ENCODE results near the gene MRPS5. TPM values are rescaled to one million over a fixed set of nuclear protein-coding genes. Genes with fewer than 3 reads are reported as not detected.

Gene MRPS5
- total RNA-seq, 1 experiment from 2014 or later: 59.5 TPM

- no peak overlapping the region for H2AFZ ChIP-seq (ENCODE audit: low read length)
- H3K4me1 ChIP-seq (ENCODE audit: low read length): no peaks in the 10 kb centered on the region
- no peaks in the 10 kb centered on the region for H3K27me3 ChIP-seq (ENCODE audit: low read length)
- H4K20me1 ChIP-seq (ENCODE audit: insufficient read depth, low read depth, low read length): no peaks in the 10 kb centered on the region
- no peaks in the 10 kb centered on the region for H3K9me2 ChIP-seq (replicated peaks; ENCODE audit: insufficient read depth, low read length)
- H3K4me3 ChIP-seq (ENCODE audit: low read length): no peak overlapping the region
- H3K36me3 ChIP-seq (ENCODE audit: insufficient read depth, low read length): no peaks in the 10 kb centered on the region
- H3K9me3 ChIP-seq (ENCODE audit: low read length): no peaks in the 10 kb centered on the region
- no peak overlapping the region for H3K4me2 ChIP-seq (ENCODE audit: low read depth, low read length, poor library complexity, severe bottlenecking)
- H3K27ac ChIP-seq (ENCODE audit: low read length): no peak overlapping the region
- no peak overlapping the region for H3K9ac ChIP-seq (ENCODE audit: low read length)
- DNase-seq: no peak
- H3K79me2 ChIP-seq (ENCODE audit: low read length): no peaks in the 10 kb centered on the region
Measured at GRCh38 chr2:95056461-95057459, 64.8 kb downstream of the MRPS5 start.

- no peak overlapping the region for H3K4me3 ChIP-seq (ENCODE audit: low read length)
Measured at GRCh38 chr2:95056044-95056443, 65.6 kb downstream of the MRPS5 start.

GRCh38 chr2:95055262-95055661 is 66.3 kb downstream of the MRPS5 start:
- DNase-seq: no peak
- no peaks in the 10 kb centered on the region for H3K9me2 ChIP-seq (replicated peaks; ENCODE audit: insufficient read depth, low read length)

More at GRCh38 chr2:95056044-95056443, 65.6 kb downstream of the MRPS5 start:
- Histone ChIP-seq H4K20me1 (ENCODE audit: insufficient read depth, low read depth, low read length) (no peaks in the 10 kb centered on the region), H3K4me1 (ENCODE audit: low read length) (no peaks in the 10 kb centered on the region), H2AFZ (ENCODE audit: low read length) (no peak overlapping the region), H3K36me3 (ENCODE audit: insufficient read depth, low read length) (no peaks in the 10 kb centered on the region), H3K9me3 (ENCODE audit: low read length) (no peaks in the 10 kb centered on the region), H3K9ac (ENCODE audit: low read length) (no peak overlapping the region), H3K4me2 (ENCODE audit: low read depth, low read length, poor library complexity, severe bottlenecking) (no peak overlapping the region), H3K27ac (ENCODE audit: low read length) (no peak overlapping the region), H3K27me3 (ENCODE audit: low read length) (no peaks in the 10 kb centered on the region), H3K79me2 (ENCODE audit: low read length) (no peaks in the 10 kb centered on the region), H3K9me2 (replicated peaks; ENCODE audit: insufficient read depth, low read length) (no peaks in the 10 kb centered on the region)
- DNase-seq: no peak

GRCh38 chr2:95054016-95054415 is 67.6 kb downstream of the MRPS5 start:
- Histone ChIP-seq H3K27ac (ENCODE audit: low read length) (no peak overlapping the region), H3K27me3 (ENCODE audit: low read length) (no peaks in the 10 kb centered on the region), H3K79me2 (ENCODE audit: low read length) (no peaks in the 10 kb centered on the region), H3K9me2 (replicated peaks; ENCODE audit: insufficient read depth, low read length) (no peaks in the 10 kb centered on the region), H4K20me1 (ENCODE audit: insufficient read depth, low read depth, low read length) (0 out of 2 replicates have a peak, but pooled peaks cover 4% of the 10 kb centered on the region), H2AFZ (ENCODE audit: low read length) (no peak overlapping the region), H3K4me1 (ENCODE audit: low read length) (no peaks in the 10 kb centered on the region), H3K9ac (ENCODE audit: low read length) (no peak overlapping the region), H3K4me2 (ENCODE audit: low read depth, low read length, poor library complexity, severe bottlenecking) (no peak overlapping the region), H3K9me3 (ENCODE audit: low read length) (no peaks in the 10 kb centered on the region), H3K36me3 (ENCODE audit: insufficient read depth, low read length) (no peaks in the 10 kb centered on the region), H3K4me3 (ENCODE audit: low read length) (no peak overlapping the region)
- DNase-seq: no peak

More at GRCh38 chr2:95055262-95055661, 66.3 kb downstream of the MRPS5 start:
- no peak overlapping the region for H2AFZ ChIP-seq (ENCODE audit: low read length)
- H3K9ac ChIP-seq (ENCODE audit: low read length): no peak overlapping the region
- H3K4me1 ChIP-seq (ENCODE audit: low read length): no peaks in the 10 kb centered on the region
- H3K79me2 ChIP-seq (ENCODE audit: low read length): no peaks in the 10 kb centered on the region
- H3K4me2 ChIP-seq (ENCODE audit: low read depth, low read length, poor library complexity, severe bottlenecking): no peak overlapping the region
- H4K20me1 ChIP-seq (ENCODE audit: insufficient read depth, low read depth, low read length): no peaks in the 10 kb centered on the region
- H3K27ac ChIP-seq (ENCODE audit: low read length): no peak overlapping the region
- no peaks in the 10 kb centered on the region for H3K36me3 ChIP-seq (ENCODE audit: insufficient read depth, low read length)
- H3K9me3 ChIP-seq (ENCODE audit: low read length): no peaks in the 10 kb centered on the region
- no peak overlapping the region for H3K4me3 ChIP-seq (ENCODE audit: low read length)
- no peaks in the 10 kb centered on the region for H3K27me3 ChIP-seq (ENCODE audit: low read length)

- no peaks in the 10 kb centered on the region for H3K4me1 ChIP-seq (ENCODE audit: low read length)
- no peak overlapping the region for H3K27ac ChIP-seq (ENCODE audit: low read length)
Measured at GRCh38 chr2:95053543-95053942, 68.1 kb downstream of the MRPS5 start.

GRCh38 chr2:95052804-95053479 is 68.7 kb downstream of the MRPS5 start:
- Histone ChIP-seq H3K27ac (ENCODE audit: low read length) (no peak overlapping the region), H3K9me3 (ENCODE audit: low read length) (no peaks in the 10 kb centered on the region), H2AFZ (ENCODE audit: low read length) (no peak overlapping the region), H3K27me3 (ENCODE audit: low read length) (no peaks in the 10 kb centered on the region), H3K4me1 (ENCODE audit: low read length) (no peaks in the 10 kb centered on the region), H3K4me3 (ENCODE audit: low read length) (no peak overlapping the region), H4K20me1 (ENCODE audit: insufficient read depth, low read depth, low read length) (0 out of 2 replicates have a peak, but pooled peaks cover 4% of the 10 kb centered on the region), H3K36me3 (ENCODE audit: insufficient read depth, low read length) (no peaks in the 10 kb centered on the region), H3K4me2 (ENCODE audit: low read depth, low read length, poor library complexity, severe bottlenecking) (no peak overlapping the region), H3K79me2 (ENCODE audit: low read length) (no peaks in the 10 kb centered on the region), H3K9ac (ENCODE audit: low read length) (no peak overlapping the region), H3K9me2 (replicated peaks; ENCODE audit: insufficient read depth, low read length) (no peaks in the 10 kb centered on the region)
- no peak for DNase-seq

More at GRCh38 chr2:95053543-95053942, 68.1 kb downstream of the MRPS5 start:
- no peak overlapping the region for H2AFZ ChIP-seq (ENCODE audit: low read length)
- no peaks in the 10 kb centered on the region for H3K9me3 ChIP-seq (ENCODE audit: low read length)
- H3K9ac ChIP-seq (ENCODE audit: low read length): no peak overlapping the region
- no peak overlapping the region for H3K4me2 ChIP-seq (ENCODE audit: low read depth, low read length, poor library complexity, severe bottlenecking)
- H3K79me2 ChIP-seq (ENCODE audit: low read length): no peaks in the 10 kb centered on the region
- H3K36me3 ChIP-seq (ENCODE audit: insufficient read depth, low read length): no peaks in the 10 kb centered on the region
- no peaks in the 10 kb centered on the region for H3K27me3 ChIP-seq (ENCODE audit: low read length)
- H4K20me1 ChIP-seq (ENCODE audit: insufficient read depth, low read depth, low read length): 0 out of 2 replicates have a peak, but pooled peaks cover 4% of the 10 kb centered on the region
- peak; percentile 62 for DNase-seq
- H3K4me3 ChIP-seq (ENCODE audit: low read length): no peak overlapping the region
- no peaks in the 10 kb centered on the region for H3K9me2 ChIP-seq (replicated peaks; ENCODE audit: insufficient read depth, low read length)

GRCh38 chr2:95052307-95052706 is 69.3 kb downstream of the MRPS5 start:
- Histone ChIP-seq H3K9me3 (ENCODE audit: low read length) (no peaks in the 10 kb centered on the region), H3K4me2 (ENCODE audit: low read depth, low read length, poor library complexity, severe bottlenecking) (no peak overlapping the region), H3K4me1 (ENCODE audit: low read length) (no peaks in the 10 kb centered on the region), H3K36me3 (ENCODE audit: insufficient read depth, low read length) (no peaks in the 10 kb centered on the region), H3K9ac (ENCODE audit: low read length) (no peak overlapping the region), H3K27ac (ENCODE audit: low read length) (no peak overlapping the region), H2AFZ (ENCODE audit: low read length) (no peak overlapping the region), H3K27me3 (ENCODE audit: low read length) (no peaks in the 10 kb centered on the region), H4K20me1 (ENCODE audit: insufficient read depth, low read depth, low read length) (0 out of 2 replicates have a peak, but pooled peaks cover 4% of the 10 kb centered on the region), H3K9me2 (replicated peaks; ENCODE audit: insufficient read depth, low read length) (no peaks in the 10 kb centered on the region), H3K4me3 (ENCODE audit: low read length) (no peak overlapping the region), H3K79me2 (ENCODE audit: low read length) (no peaks in the 10 kb centered on the region)
- no peak for DNase-seq

- no peak for DNase-seq
- 0 out of 2 replicates have a peak, but pooled peaks cover 4% of the 10 kb centered on the region for H4K20me1 ChIP-seq (ENCODE audit: insufficient read depth, low read depth, low read length)
- H3K9me3 ChIP-seq (ENCODE audit: low read length): no peaks in the 10 kb centered on the region
- H3K27ac ChIP-seq (ENCODE audit: low read length): no peak overlapping the region
- H3K4me2 ChIP-seq (ENCODE audit: low read depth, low read length, poor library complexity, severe bottlenecking): no peak overlapping the region
- H3K36me3 ChIP-seq (ENCODE audit: insufficient read depth, low read length): no peaks in the 10 kb centered on the region
- H3K9ac ChIP-seq (ENCODE audit: low read length): no peak overlapping the region
- no peak overlapping the region for H3K4me3 ChIP-seq (ENCODE audit: low read length)
- H3K4me1 ChIP-seq (ENCODE audit: low read length): no peaks in the 10 kb centered on the region
- H2AFZ ChIP-seq (ENCODE audit: low read length): no peak overlapping the region
- no peaks in the 10 kb centered on the region for H3K9me2 ChIP-seq (replicated peaks; ENCODE audit: insufficient read depth, low read length)
- no peaks in the 10 kb centered on the region for H3K27me3 ChIP-seq (ENCODE audit: low read length)
- no peaks in the 10 kb centered on the region for H3K79me2 ChIP-seq (ENCODE audit: low read length)
Measured at GRCh38 chr2:95051626-95052025, 70.0 kb downstream of the MRPS5 start.

Data from Karpas-422 (cell line).